ENCODE data around the gene ACACA.

DNA sequence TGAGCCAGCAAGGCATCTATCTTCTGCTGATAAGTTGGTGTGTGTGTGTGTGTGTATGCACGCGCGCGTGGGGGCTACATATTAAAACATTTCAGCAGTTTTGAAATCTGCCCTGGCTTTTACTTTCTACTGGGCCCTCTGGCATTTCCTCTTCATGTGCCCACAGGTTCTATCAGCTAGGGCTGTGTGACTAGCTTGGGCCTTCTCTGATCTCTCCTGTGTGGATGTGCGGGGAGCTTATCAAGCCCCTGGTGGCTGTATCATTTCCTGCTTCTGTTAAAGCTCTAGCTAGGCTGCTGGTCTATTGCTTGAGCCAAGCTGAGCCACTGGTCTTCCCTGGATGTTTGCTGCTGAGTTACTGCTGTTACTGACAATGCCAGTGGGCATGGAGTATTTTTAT is 325.3 kb downstream of the ACACA start:
- TF ChIP-seq, protein P1, sequence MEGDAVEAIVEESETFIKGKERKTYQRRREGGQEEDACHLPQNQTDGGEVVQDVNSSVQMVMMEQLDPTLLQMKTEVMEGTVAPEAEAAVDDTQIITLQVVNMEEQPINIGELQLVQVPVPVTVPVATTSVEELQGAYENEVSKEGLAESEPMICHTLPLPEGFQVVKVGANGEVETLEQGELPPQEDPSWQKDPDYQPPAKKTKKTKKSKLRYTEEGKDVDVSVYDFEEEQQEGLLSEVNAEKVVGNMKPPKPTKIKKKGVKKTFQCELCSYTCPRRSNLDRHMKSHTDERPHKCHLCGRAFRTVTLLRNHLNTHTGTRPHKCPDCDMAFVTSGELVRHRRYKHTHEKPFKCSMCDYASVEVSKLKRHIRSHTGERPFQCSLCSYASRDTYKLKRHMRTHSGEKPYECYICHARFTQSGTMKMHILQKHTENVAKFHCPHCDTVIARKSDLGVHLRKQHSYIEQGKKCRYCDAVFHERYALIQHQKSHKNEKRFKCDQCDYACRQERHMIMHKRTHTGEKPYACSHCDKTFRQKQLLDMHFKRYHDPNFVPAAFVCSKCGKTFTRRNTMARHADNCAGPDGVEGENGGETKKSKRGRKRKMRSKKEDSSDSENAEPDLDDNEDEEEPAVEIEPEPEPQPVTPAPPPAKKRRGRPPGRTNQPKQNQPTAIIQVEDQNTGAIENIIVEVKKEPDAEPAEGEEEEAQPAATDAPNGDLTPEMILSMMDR (IDR thresholded peaks at IDR 0.05) = no peak
- TF ChIP-seq POLR2A (IDR thresholded peaks at IDR 0.05) = no peak

Data from ovary (tissue), 3 donors.